Vagina (tissue), 2 donors: ENCODE measurements around the gene KCNN3.

Experiments
- CTCF ChIP-seq, 3 experiments: fragments of 450-650 bp in 2 of 3; fragments of 200-600 bp in 1 of 3; sonication (generic) in 1 of 3; IDR thresholded peaks; one replicate each; pipeline ENCODE4 v1.5.1; 2017 to 2019; ENCODE audit warnings: antibody characterized with exemption in 3 of 3, mild to moderate bottlenecking in 2 of 3, moderate library complexity in 2 of 3
- POLR2A ChIP-seq, 2 donors: fragments of 450-650 bp; IDR thresholded peaks; one replicate each; pipeline ENCODE4 v1.6.1; 2017; ENCODE audit warnings: antibody characterized with exemption in 2 of 2, mild to moderate bottlenecking in 2 of 2, moderate library complexity in 2 of 2
- POLR2AphosphoS5 ChIP-seq, 2 donors: sonication (generic); formaldehyde crosslinking; IDR thresholded peaks; one replicate each; pipeline ENCODE4 v1.9.0; 2017; ENCODE audit warnings: antibody characterized with exemption in 2 of 2, mild to moderate bottlenecking in 2 of 2, low read depth in 1 of 2; ENCODE audit not compliant: insufficient read depth in 1 of 2

- TF ChIP-seq CTCF (IDR thresholded peaks at IDR 0.05) (no peak), POLR2A (IDR thresholded peaks at IDR 0.05) (no peak), POLR2AphosphoS5 (IDR thresholded peaks at IDR 0.05; ENCODE audit: insufficient read depth in 1 of 2, low read depth in 1 of 2) (no peak)
These were observed 122.7 kb downstream of the KCNN3 start for GRCh38 chr1:154747380-154747739.
